ENCODE results near the gene C7.

GRCh38 chr5:40983781-40984180, 74.5 kb downstream of the C7 start:
- TF ChIP-seq CTCF (IDR thresholded peaks at IDR 0.05; ENCODE audit: low read depth, low read length) (no peak), MYC (IDR thresholded peaks at IDR 0.05; ENCODE audit: low read depth, low read length) (no peak), POLR2A (IDR thresholded peaks at IDR 0.05; ENCODE audit: extremely low read depth, insufficient read length) (no peak)

Measured in NB4 (cell line).